ENCODE data around the gene MYL10. TPM values are rescaled to one million over a fixed set of nuclear protein-coding genes. Genes with fewer than 3 reads are reported as not detected.

Gene MYL10
- total and polyA plus RNA-seq, 2 of the 8 experiments (the other 6 are each of a cell fraction or from before 2014, with no cell fraction given) = 0.18 TPM; not detected in 1

DNA sequence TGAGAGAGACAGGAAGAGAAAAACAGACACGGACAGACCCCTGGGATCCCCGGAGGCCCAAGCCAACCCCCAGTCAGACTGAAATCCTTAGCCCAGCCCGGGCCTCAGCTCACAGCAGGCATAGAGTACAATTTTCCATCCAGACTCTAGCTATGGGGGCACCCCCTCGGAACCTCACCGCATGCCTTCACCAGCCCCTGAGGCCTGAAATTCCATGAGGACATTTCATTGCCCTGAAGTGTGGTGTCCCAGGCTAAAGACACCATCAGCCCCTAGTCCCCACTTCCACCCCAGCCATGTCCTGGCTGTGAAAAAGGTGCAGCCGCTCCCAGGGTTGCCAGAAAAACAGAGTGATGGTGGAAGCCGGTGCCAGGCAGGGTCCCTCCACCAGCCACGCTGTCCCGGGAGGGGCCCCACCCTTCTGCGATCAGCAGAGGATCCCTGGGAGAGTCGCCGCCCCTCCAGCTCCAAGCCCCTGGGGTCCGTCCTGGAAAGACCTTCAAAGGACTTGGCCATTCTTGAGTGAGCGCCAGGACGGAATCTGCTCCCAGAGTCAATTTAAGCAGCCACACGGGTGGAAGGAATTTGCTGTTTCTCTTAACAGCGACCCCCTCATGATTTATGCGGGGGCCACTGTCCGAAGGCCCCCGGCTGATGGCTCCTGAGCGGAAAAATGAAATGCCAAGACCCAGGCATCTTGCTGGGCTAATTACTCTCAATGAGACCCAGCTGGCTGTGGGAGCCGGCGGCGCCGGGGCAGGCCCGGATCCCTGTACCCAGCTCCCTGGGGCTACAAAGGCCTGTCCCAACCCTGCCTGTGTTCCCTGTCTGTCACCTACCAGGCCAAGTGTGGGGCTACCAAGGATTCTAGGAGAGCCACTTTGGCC lies 23.2 kb downstream of the MYL10 start:
- no peaks in the 10 kb centered on the region for H4K20me1 ChIP-seq (replicated peaks in 1 of 2; ENCODE audit: control insufficient read depth in 1 of 2, insufficient read depth in 2 of 2, low read length in 2 of 2)
- no peak overlapping the region for H2BK5ac ChIP-seq (ENCODE audit: low read depth, low read length)
- ChIA-PET CTCF (ENCODE audit: partially characterized antibody) (interaction anchor here (1.0 to 5.5 kb wide), 11 partner anchors 8 to 214 kb away, joined by 3 to 50 read pairs (median 4); no protein-coding TSS in a partner anchor), POLR2A (ENCODE audit: partially characterized antibody) (interaction anchor here (1.0 to 1.1 kb wide), 2 partner anchors 9 to 15 kb away, joined by 3 read pairs; no protein-coding TSS in a partner anchor)
- no peaks in the 10 kb centered on the region for H3K79me2 ChIP-seq (ENCODE audit: control insufficient read depth in 1 of 2, insufficient read depth in 2 of 2, low read length in 2 of 2)
- no peaks in the 10 kb centered on the region for H3K9me3 ChIP-seq (ENCODE audit: insufficient read depth in 2 of 2, low read depth in 1 of 2, low read length in 1 of 2)
- no peak overlapping the region for H3K4me2 ChIP-seq (ENCODE audit: insufficient read depth in 1 of 2, low read depth in 2 of 2, low read length in 2 of 2)
- H3K4me3 ChIP-seq (ENCODE audit: extremely low read depth in 1 of 4, insufficient read depth in 2 of 4, low read depth in 3 of 4, low read length in 4 of 4) = no peak overlapping the region
- H2AK5ac ChIP-seq (ENCODE audit: low read depth, low read length) = no peak overlapping the region
- no peaks in the 10 kb centered on the region for H3K27me3 ChIP-seq (replicated peaks in 1 of 4; ENCODE audit: control insufficient read depth in 3 of 4, extremely low read depth in 1 of 4, insufficient read depth in 3 of 4, low read length in 3 of 4)
- no peaks in the 10 kb centered on the region for H3K79me1 ChIP-seq (ENCODE audit: low read depth, low read length)
- no peak overlapping the region for H3K18ac ChIP-seq (ENCODE audit: extremely low read depth, low read length)
- H3K4me1 ChIP-seq (replicated peaks in 1 of 4; ENCODE audit: control insufficient read depth in 3 of 4, insufficient read depth in 4 of 4, low read length in 3 of 4) = peaks cover 3 to 16% (median 9%) of the 10 kb centered on the region in 4 experiments
- H4K91ac ChIP-seq (replicated peaks; ENCODE audit: insufficient read length, low read length) = no peak overlapping the region
- no peak overlapping the region for H2BK15ac ChIP-seq (ENCODE audit: low read length)
- H2AFZ ChIP-seq (ENCODE audit: low read length) = no peak overlapping the region
- WGBS, 2 experiments (ENCODE audit: extremely low coverage in 1 of 2, insufficient coverage in 1 of 2, insufficient read length in 1 of 2, insufficient replicate concordance in 2 of 2, low coverage in 1 of 2, low lambda C conversion rate in 2 of 2, missing lambda C conversion rate in 1 of 2) = 89% methylated on average over 25 of the region's 26 CpGs; no CpG with 5 or more reads in 1 of the 2 experiments
- H4K5ac ChIP-seq (ENCODE audit: insufficient read length, low read depth, low read length) = no peak overlapping the region
- DNase-seq (ENCODE audit: low read depth in 1 of 2, low spot score in 2 of 2) = no peak
- H3K23me2 ChIP-seq (ENCODE audit: low read depth, low read length) = no peaks in the 10 kb centered on the region
- FAIRE-seq = no peak
- H3K14ac ChIP-seq (ENCODE audit: insufficient read length) = no peak overlapping the region
- H3K56ac ChIP-seq (replicated peaks; ENCODE audit: insufficient read length, low read depth, low read length) = no peak overlapping the region
- H2BK120ac ChIP-seq (replicated peaks; ENCODE audit: low read depth, low read length) = no peak overlapping the region
- TF ChIP-seq KDM1A (IDR thresholded peaks at IDR 0.05; ENCODE audit: borderline replicate concordance, low read length) (no peak), JUN (IDR thresholded peaks at IDR 0.05; ENCODE audit: low read depth, low read length) (no peak), RBBP5 (IDR thresholded peaks at IDR 0.05; ENCODE audit: borderline replicate concordance, low read depth, low read length) (no peak), SP2 (IDR thresholded peaks at IDR 0.05; ENCODE audit: low read length) (no peak), TBP (IDR thresholded peaks at IDR 0.05; ENCODE audit: low read depth, low read length) (no peak), KDM4A (IDR thresholded peaks at IDR 0.05; ENCODE audit: low read depth, low read length, severe bottlenecking) (no peak), BRCA1 (IDR thresholded peaks at IDR 0.05; ENCODE audit: low read depth, low read length) (no peak), CBX5 (IDR thresholded peaks at IDR 0.05; ENCODE audit: low read depth, low read length) (no peak)
- no peak overlapping the region for H2BK20ac ChIP-seq (ENCODE audit: low read length)
- H3K27ac ChIP-seq (ENCODE audit: low read depth, low read length) = no peak overlapping the region
- H3K4ac ChIP-seq (replicated peaks; ENCODE audit: insufficient read length, low read depth, low read length) = no peak overlapping the region
- no peak overlapping the region for H4K8ac ChIP-seq (ENCODE audit: extremely low read depth, insufficient read depth, low read length)
- no peak overlapping the region for H3K23ac ChIP-seq (ENCODE audit: insufficient read length)
- H2BK12ac ChIP-seq (ENCODE audit: low read depth, low read length) = no peak overlapping the region; the same call in 1 of the 2 replicates
- no peak overlapping the region for H3K9ac ChIP-seq (replicated peaks in 1 of 4; ENCODE audit: extremely low read depth in 1 of 4, low read depth in 3 of 4, low read length in 3 of 4)
- H3K36me3 ChIP-seq (ENCODE audit: control insufficient read depth in 2 of 4, insufficient read depth in 4 of 4, low read length in 3 of 4) = no peaks in the 10 kb centered on the region
